Ecto neural progenitor cell (in vitro differentiated cells): ENCODE data around the gene UBL7.

Experiments
- DNase-seq: peaks from one replicate; pipeline ENCODE4 v3.0.0-alpha.2; 2018; ENCODE audit warnings: low spot score

The UBL7 gene

DNA sequence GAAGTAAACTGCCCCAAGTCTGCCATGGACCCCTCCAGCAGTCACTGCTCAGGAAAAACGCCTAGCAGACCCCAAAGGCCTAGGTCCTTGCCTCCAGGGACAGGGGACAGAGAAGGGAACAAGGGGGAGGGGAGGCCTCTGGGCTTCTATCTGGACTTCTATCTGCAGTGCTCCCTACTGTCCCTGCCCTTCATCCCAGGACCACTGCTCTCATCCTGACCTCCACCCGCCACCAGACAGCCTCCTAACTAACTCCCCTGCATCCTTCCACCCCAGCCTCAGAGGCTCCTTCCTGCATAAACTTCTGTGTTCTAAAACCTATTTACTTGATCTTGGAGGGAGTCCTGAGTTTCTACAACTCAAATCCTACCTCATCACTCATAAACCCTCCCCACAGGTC, 52.6 kb downstream of the UBL7 start:
- no peak for DNase-seq

DNA sequence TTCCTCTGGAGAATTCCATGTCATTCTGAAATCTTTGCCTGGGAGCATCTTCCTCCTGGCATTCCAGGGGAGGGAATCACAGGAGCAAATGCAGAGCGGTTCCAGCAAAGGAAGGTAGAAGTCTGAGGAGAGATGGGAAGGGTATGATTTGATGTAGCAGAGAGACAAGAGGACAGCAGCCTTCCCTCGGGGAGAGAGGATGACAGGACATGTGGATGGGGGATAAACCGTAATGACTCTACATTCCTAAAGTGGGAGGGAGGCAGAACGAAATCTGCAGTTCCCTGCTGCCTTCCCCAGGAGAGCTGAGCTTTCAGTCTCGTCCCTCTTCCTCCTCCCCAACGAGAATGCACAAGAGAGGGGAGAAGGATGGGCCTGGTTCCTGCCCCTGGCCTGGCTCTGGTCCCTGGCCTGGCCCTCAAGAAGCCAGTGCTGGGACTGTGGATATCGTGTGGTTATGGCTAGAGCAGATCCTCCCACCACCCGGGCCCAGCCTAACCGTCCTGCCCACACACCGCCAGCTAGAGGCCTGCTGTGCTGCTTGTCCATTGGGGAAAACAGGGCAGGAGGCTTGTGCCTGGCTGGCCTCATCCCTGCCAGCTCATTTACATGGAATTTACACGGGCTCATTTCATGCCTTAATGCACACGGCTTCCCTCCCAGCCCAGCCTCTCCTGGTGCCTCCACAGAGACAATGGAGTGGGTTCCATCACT, 53.8 kb downstream of the UBL7 start:
- DNase-seq = peak; percentile 73

DNA sequence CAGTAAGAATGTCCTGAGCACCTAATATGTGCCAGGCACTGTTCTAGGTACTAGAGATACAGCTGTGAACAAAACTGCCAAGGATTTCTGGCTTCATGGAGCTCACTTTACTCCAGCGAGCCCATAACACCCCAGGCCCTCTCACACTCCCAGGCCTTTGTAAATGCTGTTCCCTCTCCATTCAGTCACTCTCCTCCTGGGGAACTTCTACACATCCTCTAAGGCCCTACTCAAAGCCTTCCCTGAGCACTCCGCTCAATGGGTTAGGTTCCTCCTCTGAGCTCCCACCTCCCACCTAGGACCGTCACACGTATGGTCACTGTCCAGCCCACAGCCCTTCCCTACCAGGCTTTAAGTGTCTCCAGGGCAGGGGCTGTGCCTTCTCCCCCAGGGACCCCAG, 54.4 kb downstream of the UBL7 start:
- no peak for DNase-seq

DNA sequence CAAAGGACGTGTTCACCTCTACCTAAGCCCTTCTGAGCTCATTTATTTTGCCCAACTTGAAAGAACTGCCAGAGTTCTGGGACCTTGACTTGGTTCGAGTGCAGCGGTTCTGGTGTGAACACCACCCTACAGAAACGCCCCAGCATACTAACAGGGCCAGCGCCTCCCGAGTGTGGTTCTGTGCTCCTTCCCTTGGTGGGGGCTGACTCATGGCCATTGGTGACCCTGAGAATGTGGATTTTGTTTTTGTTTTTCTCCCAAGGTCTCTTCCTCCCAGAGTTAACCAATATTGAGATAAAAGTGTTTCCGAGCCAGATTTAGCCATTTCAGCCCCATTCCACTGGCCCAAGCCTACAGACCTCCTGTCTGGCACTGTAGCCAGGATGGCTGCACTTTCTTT, 55.1 kb downstream of the UBL7 start:
- no peak for DNase-seq

DNA sequence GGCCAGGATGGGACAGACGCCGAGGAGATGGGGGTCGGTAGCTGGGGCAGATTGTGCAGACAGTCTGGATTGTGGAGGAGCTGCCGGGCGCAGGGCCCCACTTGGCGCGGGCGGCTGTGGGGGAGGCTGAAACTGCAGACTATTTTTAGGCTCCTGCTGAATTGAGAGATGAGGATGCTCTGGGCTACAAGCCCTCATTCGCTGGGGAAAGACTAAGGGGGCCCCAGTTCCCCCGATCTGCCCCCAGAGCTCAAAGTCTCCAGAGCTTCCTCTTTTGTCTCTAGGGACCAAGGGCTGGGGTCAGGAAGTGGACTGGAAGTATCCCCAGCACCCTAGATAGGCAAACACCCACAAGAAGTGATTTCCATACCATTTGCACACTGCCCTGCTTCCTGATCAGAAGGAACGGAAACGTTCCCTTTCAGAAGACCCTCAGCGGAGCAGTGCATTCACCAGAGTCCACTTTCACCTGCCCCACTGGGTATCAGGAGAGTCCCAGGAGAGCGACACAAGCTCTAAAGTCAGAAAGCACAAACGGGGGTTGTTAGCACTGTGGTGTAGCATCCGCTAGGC, 56.9 kb downstream of the UBL7 start:
- DNase-seq = no peak

DNA sequence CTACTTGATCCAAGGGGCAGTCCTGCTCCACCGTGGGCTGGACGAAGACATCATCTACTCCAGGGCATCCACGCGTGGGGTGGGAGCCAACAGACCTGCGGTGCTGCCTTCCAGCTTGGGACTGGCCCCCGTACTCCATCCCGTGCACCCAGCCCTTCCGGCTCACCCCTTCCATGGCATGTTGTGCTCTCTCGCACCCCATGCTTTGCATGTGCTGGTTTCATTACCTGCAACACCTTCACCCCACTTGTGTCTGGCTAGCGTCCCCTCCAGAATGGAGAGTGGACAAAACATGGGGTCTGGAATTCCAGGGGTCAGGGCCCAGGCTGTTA, 57.4 kb downstream of the UBL7 start:
- no peak for DNase-seq

DNA sequence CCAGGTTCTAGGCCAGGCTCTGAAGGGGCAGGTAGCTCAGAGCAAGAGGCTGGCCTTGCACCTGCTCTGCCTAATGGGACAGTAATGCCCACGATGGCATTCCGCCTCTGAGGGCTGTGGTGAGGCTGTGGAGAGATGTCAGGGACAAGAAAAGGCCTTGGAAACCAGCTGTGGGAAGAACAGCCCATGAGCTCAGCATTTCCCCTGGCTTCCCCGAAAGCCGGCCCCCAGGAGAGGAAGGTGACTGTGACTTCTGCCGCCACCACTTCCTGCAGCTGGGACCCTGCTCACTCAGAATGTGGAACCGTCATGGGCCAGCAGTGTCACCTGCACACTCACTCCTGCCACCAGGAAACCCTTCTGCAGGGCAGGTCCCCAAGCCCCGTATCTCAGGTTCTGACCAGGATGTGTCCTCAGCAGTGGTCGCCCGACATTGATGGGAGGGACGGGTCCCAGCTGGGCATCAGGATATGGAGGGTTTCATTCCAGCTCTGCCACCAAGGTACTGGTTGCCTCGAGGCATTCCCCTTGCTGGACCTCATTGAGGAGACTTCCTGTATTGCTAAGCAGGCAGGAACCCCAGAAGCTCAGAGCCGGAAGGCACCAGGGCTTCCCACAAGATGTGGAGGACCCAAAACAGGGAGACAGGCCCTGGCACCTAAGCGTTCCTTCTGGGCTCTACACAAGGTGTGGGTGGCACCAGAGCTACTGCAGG, 57.9 kb downstream of the UBL7 start:
- DNase-seq = no peak

DNA sequence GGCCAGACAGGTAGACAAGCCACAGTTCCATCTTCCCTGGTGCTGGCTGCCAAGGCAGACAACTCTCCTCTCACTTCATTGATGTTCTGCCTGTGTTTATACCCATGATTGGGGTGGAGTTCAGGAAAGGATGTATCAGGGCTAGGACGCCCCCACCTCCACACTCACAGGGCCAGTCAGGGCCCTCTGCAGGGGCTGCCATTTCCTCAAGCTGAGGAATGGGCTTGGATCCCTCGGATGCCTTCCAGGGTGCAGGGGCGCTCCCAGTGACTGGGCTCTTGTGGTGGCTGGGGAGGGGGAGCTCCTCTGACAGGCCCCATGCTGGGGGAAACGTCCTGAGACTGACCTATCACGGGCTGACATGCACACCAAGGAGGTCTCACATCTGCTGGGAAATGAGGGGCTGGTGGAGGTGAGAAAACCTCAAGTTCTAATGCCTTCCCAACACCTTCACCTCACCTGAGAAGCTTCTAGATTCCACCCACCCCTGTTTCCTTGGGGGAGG, 58.6 kb downstream of the UBL7 start:
- DNase-seq = no peak

DNA sequence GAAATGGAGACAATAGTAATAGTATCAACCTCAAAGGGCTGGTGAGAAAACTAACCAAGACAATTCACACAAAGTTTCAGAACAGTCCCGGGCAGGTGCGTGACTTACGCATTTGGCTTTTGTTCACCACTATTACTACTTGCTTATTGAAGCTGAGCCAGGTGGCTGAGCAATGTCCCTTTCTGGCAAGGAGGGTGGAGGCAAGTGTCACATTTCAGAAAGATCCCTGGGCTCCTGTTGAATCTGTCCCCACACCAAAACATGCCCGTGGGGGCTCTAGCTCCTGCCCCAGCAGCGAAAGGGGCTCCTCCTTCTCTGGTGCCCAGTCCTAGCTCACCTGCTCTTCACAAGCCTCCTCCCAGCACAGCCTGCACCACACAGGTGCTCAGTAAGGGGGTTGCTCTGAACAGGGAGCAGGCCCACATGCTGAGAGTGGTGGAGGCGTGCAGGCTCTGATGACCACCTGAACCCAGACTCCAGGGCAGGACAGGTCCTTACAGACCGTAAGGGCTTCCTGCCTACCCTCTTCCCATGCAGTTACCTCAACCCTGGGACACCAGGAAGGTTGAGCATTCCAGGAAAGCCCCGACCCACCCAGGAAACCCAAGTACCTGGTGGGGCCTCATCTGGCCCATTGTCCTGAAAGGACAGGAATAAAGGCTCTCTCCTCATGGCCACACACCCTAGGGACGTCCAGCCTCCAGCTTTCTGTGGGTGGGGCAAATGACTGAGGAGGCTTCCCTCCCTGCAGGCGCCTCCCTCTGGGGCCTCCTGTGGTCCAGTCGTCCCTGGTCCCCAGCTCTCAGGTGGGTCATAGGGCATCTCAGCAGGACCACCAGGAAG, 59.8 kb downstream of the UBL7 start:
- DNase-seq = no peak

DNA sequence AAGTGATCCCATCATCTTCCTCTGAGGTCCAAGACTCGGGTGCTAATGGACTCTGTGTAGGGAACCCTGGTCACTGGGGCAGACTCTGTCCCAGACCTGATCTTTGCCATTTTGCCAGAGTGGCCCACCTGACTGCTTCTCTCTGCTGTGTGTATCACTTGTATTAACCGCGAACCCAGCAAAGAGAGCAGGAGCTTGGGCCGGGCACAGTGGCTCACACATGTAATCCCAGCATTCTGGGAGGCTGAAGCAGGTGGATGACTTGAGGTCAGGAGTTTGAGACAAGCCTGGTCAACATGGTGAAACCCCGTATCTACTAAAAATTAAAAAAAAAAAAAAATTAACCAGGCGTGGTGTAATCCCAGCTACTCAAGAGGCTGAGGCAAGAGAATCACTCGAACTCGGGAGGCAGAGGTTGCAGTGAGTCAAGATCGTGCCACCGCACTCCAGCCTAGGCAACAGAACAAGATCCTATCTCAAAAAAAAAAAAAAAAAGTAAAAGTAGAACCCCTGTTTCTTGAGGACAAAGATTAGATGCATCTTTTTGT, 60.6 kb downstream of the UBL7 start:
- DNase-seq = no peak

DNA sequence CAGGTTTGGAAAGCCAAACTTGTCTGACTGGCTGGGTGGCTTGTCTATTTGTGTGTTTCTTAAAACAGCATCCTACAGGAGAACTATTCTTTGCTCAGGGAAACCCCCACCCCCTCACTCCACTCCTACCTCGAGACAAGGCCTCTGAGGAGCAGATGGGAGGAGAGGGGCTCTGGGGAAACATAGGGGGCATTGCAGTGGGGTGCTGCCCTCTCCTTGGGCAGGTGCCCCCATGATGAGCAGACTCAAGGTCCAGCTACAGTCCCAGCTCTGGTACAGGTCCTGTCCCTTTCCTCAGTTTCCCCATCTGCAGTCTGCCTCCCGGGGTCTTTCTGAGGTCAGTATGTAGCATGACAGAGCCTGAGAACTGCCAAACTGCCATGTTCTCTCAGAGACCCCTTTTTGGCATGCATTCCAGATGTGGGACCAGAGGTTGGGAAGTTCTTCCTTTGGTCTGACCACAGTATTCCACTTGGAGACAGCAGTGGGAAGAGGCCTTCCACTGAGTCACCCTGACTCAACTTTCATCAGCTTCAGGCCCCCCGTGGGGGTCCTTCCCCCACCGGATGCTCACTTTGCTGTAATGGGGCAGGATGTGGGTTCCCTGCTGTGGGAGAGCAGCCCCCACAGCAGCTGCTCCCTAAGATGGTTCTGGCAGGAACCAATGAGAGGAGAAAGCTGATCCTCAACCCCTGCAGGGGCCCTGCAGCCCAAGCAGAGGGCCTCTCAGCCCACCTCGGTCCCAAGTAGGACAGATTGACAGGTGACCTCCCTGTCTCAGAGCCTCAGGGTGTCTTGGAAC, 61.2 kb downstream of the UBL7 start:
- DNase-seq = no peak

DNA sequence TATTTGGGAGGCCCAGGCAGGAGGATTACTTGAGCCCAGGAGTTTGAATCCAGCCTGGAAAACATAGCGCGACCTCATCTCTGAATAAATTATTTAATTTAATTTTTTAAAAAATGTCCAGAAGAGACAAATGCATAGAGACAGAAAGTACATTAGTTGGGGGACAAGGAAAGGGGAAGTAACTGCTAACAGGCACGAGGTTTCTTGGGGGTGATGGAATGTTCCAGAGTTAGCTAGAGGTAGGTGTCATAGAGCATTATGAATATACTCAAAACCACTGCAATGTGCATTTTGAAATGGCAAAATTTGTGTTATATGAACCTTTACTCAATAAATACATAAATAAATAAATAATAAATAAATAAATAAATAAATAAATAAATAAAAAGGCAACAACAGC, 61.9 kb downstream of the UBL7 start:
- no peak for DNase-seq

DNA sequence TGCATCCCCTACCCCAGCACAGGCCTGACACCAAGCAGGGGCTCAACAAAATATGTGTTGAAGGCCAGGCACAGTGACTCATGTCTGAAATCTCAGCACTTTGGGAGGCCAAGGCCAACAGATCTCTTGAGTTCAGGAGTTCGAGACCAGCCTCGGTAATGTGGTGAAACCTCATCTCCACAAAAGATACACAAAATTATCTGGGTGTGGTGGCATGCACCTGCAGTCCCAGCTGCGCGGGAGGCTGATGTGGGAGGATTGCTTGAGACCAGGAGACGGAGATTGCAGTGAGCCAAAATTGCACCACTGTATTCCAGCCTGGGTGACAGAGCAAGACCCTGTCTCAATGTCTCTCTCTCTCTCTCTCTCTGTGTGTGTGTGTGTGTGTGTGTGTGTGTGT, 62.8 kb downstream of the UBL7 start:
- DNase-seq = no peak

DNA sequence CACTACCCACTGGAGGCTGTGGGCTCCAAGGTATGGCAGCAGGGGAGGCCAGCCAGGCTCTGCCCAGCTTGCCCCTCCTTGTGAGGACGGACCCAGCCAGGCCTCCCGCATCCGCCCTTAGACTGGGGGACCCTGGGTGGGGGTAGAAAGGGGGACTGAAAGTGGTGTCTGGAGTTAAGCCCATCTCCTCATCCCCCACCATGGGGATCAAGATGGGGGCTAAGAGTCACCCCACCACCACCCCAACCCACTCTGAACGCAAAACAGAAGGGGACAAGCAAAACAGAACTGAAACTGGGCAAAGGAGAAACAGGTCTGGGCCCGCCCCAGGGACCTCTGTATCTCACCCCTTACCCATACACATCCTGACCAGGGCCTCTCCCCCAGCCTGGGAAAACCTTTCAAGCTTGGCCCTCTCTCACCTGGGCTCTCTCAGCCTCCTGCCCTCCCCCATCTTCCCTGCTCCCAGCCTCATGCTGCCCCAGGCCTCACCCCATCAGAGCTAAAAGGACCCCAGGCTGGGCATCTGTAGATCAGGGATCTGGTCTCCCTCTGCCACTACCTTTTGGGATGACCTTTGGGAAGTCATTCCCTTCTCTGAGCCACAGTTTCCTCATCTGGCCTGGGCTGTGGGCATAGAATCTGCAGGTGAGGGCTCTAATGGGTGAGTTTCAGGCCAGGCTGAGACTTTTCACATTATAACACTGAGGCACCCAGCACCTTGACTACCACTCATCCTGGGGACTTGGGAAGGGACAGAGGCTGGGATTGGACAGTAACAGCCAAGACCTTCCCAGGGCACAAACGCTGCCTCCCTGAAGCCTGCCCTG, 63.5 kb downstream of the UBL7 start:
- DNase-seq = no peak

DNA sequence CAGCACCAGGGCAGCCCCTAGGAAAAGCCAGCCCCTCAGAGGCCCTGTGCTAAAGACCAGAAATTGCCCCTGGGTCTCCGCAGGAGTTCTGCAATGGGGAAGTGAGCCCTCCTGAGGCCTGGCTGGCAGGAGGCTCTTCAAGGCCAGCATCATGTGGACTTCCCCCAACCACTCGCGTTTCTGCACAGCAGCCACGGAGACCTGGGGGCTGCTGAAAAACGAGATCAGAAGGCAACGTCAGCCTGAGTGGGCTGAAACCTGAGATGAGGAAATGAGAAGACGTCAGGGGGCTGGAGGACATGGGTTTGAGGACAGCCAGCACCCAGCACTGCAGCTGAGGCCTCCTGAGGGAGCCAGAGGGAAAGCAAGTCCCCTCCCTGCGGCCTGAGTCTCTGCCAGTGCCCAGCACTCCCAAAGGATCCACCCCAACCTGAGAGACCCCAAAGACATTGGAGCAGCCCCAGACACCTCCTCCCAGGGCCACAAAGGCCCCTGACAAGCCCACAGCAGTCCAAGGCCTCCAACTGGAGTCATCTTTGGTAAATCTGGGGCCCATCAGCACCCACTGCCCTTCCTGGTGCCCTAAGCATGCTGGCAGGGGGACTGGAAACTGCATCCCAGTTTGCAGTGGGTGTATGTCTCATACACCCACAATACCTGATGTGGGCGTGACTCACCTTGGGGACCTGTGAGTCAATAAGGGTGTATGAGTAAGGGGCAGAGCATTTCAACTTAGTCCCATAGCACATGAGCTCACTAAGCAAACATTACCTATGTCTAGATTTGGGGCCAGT, 64.3 kb downstream of the UBL7 start:
- no peak for DNase-seq

DNA sequence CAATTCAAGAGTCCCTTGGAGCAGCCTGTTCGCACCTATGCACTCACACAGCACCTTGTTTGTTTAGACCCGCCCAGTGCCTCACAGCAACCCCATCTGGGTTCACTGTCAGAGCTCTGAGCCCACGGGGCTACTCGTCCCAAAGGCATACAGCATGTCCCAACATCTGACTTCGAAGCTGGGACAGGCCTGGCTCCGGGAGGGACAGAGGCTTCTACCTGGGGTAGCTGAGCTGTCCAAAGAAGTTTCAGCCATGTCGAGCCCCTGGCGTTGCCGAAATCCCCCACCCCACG, 64.9 kb downstream of the UBL7 start:
- DNase-seq = no peak
